Sigmoid colon (tissue), 7 donors: ENCODE results near the gene GRM6. TPM values are rescaled to one million over a fixed set of nuclear protein-coding genes. Genes with fewer than 3 reads are reported as not detected.

Experiments used
- DNase-seq: peaks from one replicate; pipeline ENCODE4 v3.0.0-alpha.2; 2019
- H3K27ac ChIP-seq, 4 donors: fragments of 200-600 bp; sonication (generic); one replicate each; pipeline ENCODE4 v1.5.1; 2016 to 2019; ENCODE audit warnings: mild to moderate bottlenecking in 1 of 4
- H3K27me3 ChIP-seq, 3 donors: fragments of 200-600 bp; sonication (generic); one replicate each; pipeline ENCODE4 v1.5.1; 2019; ENCODE audit warnings: mild to moderate bottlenecking in 1 of 3
- H3K36me3 ChIP-seq, 4 donors: fragments of 200-600 bp; sonication (generic); one replicate each; pipeline ENCODE4 v1.5.1; 2016 to 2019
- H3K4me1 ChIP-seq, 4 donors: fragments of 200-600 bp; sonication (generic); one replicate each; pipeline ENCODE4 v1.5.1; 2017 to 2019
- H3K4me3 ChIP-seq, 4 donors: fragments of 200-600 bp; sonication (generic); one replicate each; pipeline ENCODE4 v1.5.1; 2017 to 2019; ENCODE audit warnings: mild to moderate bottlenecking in 2 of 4, moderate library complexity in 1 of 4
- H3K9me3 ChIP-seq, 4 donors: fragments of 200-600 bp in 3 of 4; sonication (generic) in 3 of 4; one replicate each; pipeline versions ENCODE4 v1.5.1 to v1.6.1; 2013 to 2019
- EP300 ChIP-seq, 4 donors: sonication (generic); formaldehyde crosslinking; IDR thresholded peaks; one replicate each; pipeline ENCODE4 v1.6.1; 2017; ENCODE audit warnings: antibody characterized with exemption in 4 of 4
- POLR2A ChIP-seq, 2 donors: fragments of 450-650 bp; IDR thresholded peaks; one replicate each; pipeline ENCODE4 v1.6.1; 2016; ENCODE audit warnings: antibody characterized with exemption in 2 of 2, mild to moderate bottlenecking in 2 of 2, moderate library complexity in 2 of 2
- POLR2AphosphoS5 ChIP-seq, 4 donors: sonication (generic); formaldehyde crosslinking; IDR thresholded peaks; one replicate each; pipeline ENCODE4 v1.6.1; 2017; ENCODE audit warnings: antibody characterized with exemption in 4 of 4
- WGBS, 2 donors: extraction: QIAGEN DNeasy Blood & Tissue Kit; methylation state at CpG; one replicate each; pipeline ENCODE4 v1.1.7; 2013; 5-methylcytosine and 5-hydroxymethylcytosine counted together
- intact Hi-C: fragments of 100-400 bp; cut with DNase I; formaldehyde crosslinking; loops from one replicate; pipeline ENCODE4 v1.15.1; 2023
- polyA plus RNA-seq, 3 donors: library from polyadenylated mRNA; stranded (reverse); fragments of 200-250 nt; gene quantifications; one replicate each; pipeline ENCODE4 v1.2.3, GENCODE V29; 2013
- total RNA-seq, 4 donors: library from RNA; depleted of rRNA; stranded (reverse); fragments of >200 nt; gene quantifications; one replicate each; pipeline ENCODE4 v1.1.0, GENCODE V29; 2016
- TF ChIP-seq, protein P1 (sequence below), 4 experiments: fragments of 450-650 bp in 3 of 4; fragments of 200-600 bp in 1 of 4; IDR thresholded peaks; one replicate each; pipeline ENCODE4 v1.5.1; 2016 to 2019; ENCODE audit warnings: antibody characterized with exemption in 4 of 4, mild to moderate bottlenecking in 3 of 4, moderate library complexity in 2 of 4
- donor health status: healthy with polysubstance abuse.
- donor health status: Bipolar disorder and iron deficiency.
- donor health status: healthy.

The GRM6 gene
- total and polyA plus RNA-seq, 7 donors = 0.01 TPM; not detected in 6

DNA sequence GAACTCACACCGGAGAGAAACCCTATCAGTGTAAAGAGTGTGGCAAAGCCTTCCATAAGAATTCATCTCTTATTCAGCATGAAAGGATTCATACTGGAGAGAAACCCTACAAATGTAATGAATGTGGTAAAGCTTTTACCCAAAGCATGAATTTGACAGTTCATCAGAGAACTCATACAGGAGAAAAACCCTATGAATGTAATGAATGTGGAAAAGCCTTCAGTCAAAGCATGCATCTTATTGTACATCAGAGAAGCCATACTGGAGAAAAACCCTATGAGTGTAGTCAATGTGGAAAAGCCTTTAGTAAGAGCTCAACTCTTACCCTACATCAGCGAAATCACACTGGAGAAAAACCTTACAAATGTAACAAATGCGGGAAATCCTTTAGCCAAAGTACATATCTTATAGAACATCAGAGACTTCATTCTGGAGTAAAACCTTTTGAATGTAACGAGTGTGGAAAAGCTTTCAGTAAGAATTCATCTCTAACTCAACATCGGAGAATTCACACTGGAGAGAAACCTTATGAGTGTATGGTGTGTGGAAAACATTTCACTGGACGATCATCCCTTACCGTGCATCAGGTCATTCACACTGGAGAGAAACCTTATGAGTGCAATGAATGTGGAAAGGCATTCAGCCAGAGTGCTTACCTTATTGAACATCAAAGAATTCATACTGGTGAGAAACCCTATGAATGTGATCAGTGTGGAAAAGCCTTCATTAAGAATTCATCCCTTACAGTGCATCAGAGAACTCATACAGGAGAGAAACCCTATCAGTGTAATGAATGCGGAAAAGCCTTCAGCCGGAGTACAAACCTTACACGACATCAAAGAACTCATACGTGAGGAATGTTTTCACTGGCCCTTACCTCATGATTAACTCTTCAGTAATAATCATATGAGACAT, 63.0 kb downstream of the GRM6 start:
- Histone ChIP-seq H3K27ac (no peak overlapping the region), H3K4me1 (no peaks in the 10 kb centered on the region), H3K9me3 (peaks cover 75 to 91% (median 85%) of the 10 kb centered on the region in 4 donors), H3K36me3 (peaks cover 5 to 55% (median 39%) of the 10 kb centered on the region in 4 donors), H3K4me3 (no peak overlapping the region), H3K27me3 (no peaks in the 10 kb centered on the region)
- TF ChIP-seq, protein P1, sequence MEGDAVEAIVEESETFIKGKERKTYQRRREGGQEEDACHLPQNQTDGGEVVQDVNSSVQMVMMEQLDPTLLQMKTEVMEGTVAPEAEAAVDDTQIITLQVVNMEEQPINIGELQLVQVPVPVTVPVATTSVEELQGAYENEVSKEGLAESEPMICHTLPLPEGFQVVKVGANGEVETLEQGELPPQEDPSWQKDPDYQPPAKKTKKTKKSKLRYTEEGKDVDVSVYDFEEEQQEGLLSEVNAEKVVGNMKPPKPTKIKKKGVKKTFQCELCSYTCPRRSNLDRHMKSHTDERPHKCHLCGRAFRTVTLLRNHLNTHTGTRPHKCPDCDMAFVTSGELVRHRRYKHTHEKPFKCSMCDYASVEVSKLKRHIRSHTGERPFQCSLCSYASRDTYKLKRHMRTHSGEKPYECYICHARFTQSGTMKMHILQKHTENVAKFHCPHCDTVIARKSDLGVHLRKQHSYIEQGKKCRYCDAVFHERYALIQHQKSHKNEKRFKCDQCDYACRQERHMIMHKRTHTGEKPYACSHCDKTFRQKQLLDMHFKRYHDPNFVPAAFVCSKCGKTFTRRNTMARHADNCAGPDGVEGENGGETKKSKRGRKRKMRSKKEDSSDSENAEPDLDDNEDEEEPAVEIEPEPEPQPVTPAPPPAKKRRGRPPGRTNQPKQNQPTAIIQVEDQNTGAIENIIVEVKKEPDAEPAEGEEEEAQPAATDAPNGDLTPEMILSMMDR (IDR thresholded peaks at IDR 0.05) = no peak
- TF ChIP-seq EP300 (IDR thresholded peaks at IDR 0.05) = no peak
- no peak for TF ChIP-seq POLR2A (IDR thresholded peaks at IDR 0.05)
- no peak for TF ChIP-seq POLR2AphosphoS5 (IDR thresholded peaks at IDR 0.05)
- intact Hi-C loops = no loop called here
- 95 to 96% methylated on average over 11 of the region's 11 CpGs for WGBS, 2 donors
- no peak for DNase-seq

Other genes starting within 250 kb of the GRM6 start
- 10 to 100 TPM; 13.3 to 23.5 (median 18.6) TPM for gene ZNF354B, start 135.4 kb downstream of the GRM6 start, total RNA-seq
- 1 to 10 TPM in 2 of 3 donors, under 1 TPM in 1; 0.92 to 6.3 (median 1.2) TPM for gene ZNF354B, start 135.4 kb downstream of the GRM6 start, polyA plus RNA-seq
- 1 to 10 TPM; 3.5 to 5.4 (median 3.9) TPM for gene ZFP2, start 99.4 kb downstream of the GRM6 start, total RNA-seq
- gene ZFP2, start 99.4 kb downstream of the GRM6 start, polyA plus RNA-seq = 1 to 10 TPM in 1 of 3 donors, under 1 TPM in 1, not detected in 1; 0.70 to 1.2 TPM
- 1 to 10 TPM; 2.0 to 6.1 (median 3.4) TPM for gene ZNF454, start 54.1 kb downstream of the GRM6 start, total RNA-seq
- 1 to 10 TPM in 1 of 3 donors, under 1 TPM in 1, not detected in 1; 0.23 to 1.0 TPM for gene ZNF454, start 54.1 kb downstream of the GRM6 start, polyA plus RNA-seq
- 1 to 10 TPM; 2.8 to 6.3 (median 4.7) TPM for gene ZNF879, start 28.5 kb upstream of the GRM6 start, total RNA-seq
- gene ZNF879, start 28.5 kb upstream of the GRM6 start, polyA plus RNA-seq = 1 to 10 TPM in 2 of 3 donors, under 1 TPM in 1; under 0.01 to 1.9 (median 1.6) TPM
- gene ZNF354C, start 65.1 kb upstream of the GRM6 start, total RNA-seq = 10 to 100 TPM in 2 of 4 donors, 1 to 10 TPM in 2; 7.7 to 12.1 (median 10.1) TPM
- 1 to 10 TPM in 1 of 3 donors, under 1 TPM in 2; 0.23 to 1.4 (median 0.60) TPM for gene ZNF354C, start 65.1 kb upstream of the GRM6 start, polyA plus RNA-seq